GM23338 (cell line): ENCODE results near the gene PHAX. TPM values are rescaled to one million over a fixed set of nuclear protein-coding genes. Genes with fewer than 3 reads are reported as not detected.
"Not testable (repeated sequence)": the region's sequence is repeated elsewhere in the genome, so short reads cannot be mapped to it uniquely, and the experiment has no call there.

Experiments
- ATAC-seq: fragments of 200-7000 bp; cut with Tn5 transposase; 3 replicates; pipeline ENCODE4 v1.9.1; 2020
- DNase-seq: peaks from one replicate; pipeline ENCODE4 v3.0.0-alpha.2; 2015; ENCODE audit warnings: low spot score
- H2AFZ ChIP-seq: fragments of 200-600 bp; sonication (generic); 2 replicates; pipeline ENCODE4 v1.8.0; 2016; ENCODE audit warnings: antibody characterized with exemption, mild to moderate bottlenecking, moderate library complexity
- H3F3A ChIP-seq: fragments of 200-600 bp; sonication (generic); replicated peaks from 2 replicates; pipeline ENCODE4 v1.8.0; 2017; ENCODE audit warnings: antibody characterized with exemption, mixed run types, low read depth
- H3K27ac ChIP-seq: fragments of 200-600 bp; sonication (generic); 2 replicates; pipeline ENCODE4 v1.6.1; 2016; ENCODE audit warnings: low read depth
- H3K27me3 ChIP-seq: fragments of 200-600 bp; sonication (generic); 2 replicates; pipeline ENCODE4 v1.8.0; 2016; ENCODE audit warnings: mild to moderate bottlenecking, mixed run types, moderate library complexity; ENCODE audit not compliant: insufficient read depth
- H3K36me3 ChIP-seq: fragments of 200-600 bp; sonication (generic); 2 replicates; pipeline ENCODE4 v1.8.0; 2016; ENCODE audit warnings: mild to moderate bottlenecking; ENCODE audit not compliant: insufficient read depth
- H3K4me1 ChIP-seq: fragments of 200-600 bp; sonication (generic); 2 replicates; pipeline ENCODE4 v1.8.0; 2016; ENCODE audit warnings: mild to moderate bottlenecking, moderate library complexity; ENCODE audit not compliant: insufficient read depth
- H3K4me2 ChIP-seq: fragments of 200-600 bp; sonication (generic); 2 replicates; pipeline ENCODE4 v1.7.1; 2017; ENCODE audit warnings: mixed run types
- H3K4me3 ChIP-seq: fragments of 200-600 bp; sonication (generic); 2 replicates; pipeline ENCODE4 v1.6.1; 2016; ENCODE audit warnings: mixed run types
- H3K79me2 ChIP-seq: fragments of 200-600 bp; sonication (generic); replicated peaks from 2 replicates; pipeline ENCODE4 v1.8.0; 2017; ENCODE audit warnings: mild to moderate bottlenecking; ENCODE audit not compliant: insufficient read depth
- H3K9me2 ChIP-seq: fragments of 200-600 bp; sonication (generic); 2 replicates; pipeline ENCODE4 v1.8.0; 2017; ENCODE audit not compliant: insufficient read depth
- H4K20me1 ChIP-seq: fragments of 200-600 bp; sonication (generic); replicated peaks from 2 replicates; pipeline ENCODE4 v1.8.0; 2017; ENCODE audit warnings: mild to moderate bottlenecking; ENCODE audit not compliant: insufficient read depth
- H3K27ac Mint-ChIP-seq: 2 replicates; pipeline ENCODE4 v1.8.0; 2020; ENCODE audit warnings: inconsistent platforms, mild to moderate bottlenecking, moderate library complexity, mixed read lengths
- H3K27me3 Mint-ChIP-seq: 3 replicates; pipeline ENCODE4 v1.8.0; 2022; ENCODE audit warnings: low read depth, mild to moderate bottlenecking, moderate library complexity, mixed read lengths, inconsistent platforms; ENCODE audit not compliant: insufficient read depth, poor library complexity
- H3K36me3 Mint-ChIP-seq: 3 replicates; pipeline ENCODE4 v1.8.0; 2021; ENCODE audit warnings: low read depth, mild to moderate bottlenecking, inconsistent platforms, moderate library complexity, mixed read lengths
- H3K4me1 Mint-ChIP-seq: 3 replicates; pipeline ENCODE4 v1.8.0; 2020; ENCODE audit warnings: mild to moderate bottlenecking, inconsistent platforms, mixed read lengths
- H3K4me3 Mint-ChIP-seq: 3 replicates; pipeline ENCODE4 v1.8.0; 2021; ENCODE audit warnings: moderate library complexity, mild to moderate bottlenecking, inconsistent platforms, mixed read lengths
- H3K9me3 Mint-ChIP-seq: 3 replicates; pipeline ENCODE4 v1.8.0; 2020; ENCODE audit warnings: moderate library complexity, mild to moderate bottlenecking, inconsistent platforms, mixed read lengths
- EZH2 ChIP-seq: fragments of 200-600 bp; sonication (generic); IDR thresholded peaks from one replicate; pipeline ENCODE4 v1.8.0; 2017; ENCODE audit warnings: antibody characterized with exemption, mild to moderate bottlenecking, low read depth; ENCODE audit not compliant: unreplicated experiment
- NANOG ChIP-seq: IDR thresholded peaks from 2 replicates; pipeline ENCODE4 v1.6.1; 2016; ENCODE audit warnings: antibody characterized with exemption, borderline replicate concordance
- ZNF114 ChIP-seq: fragments of 250-450 bp; sonication (Bioruptor Pico); IDR thresholded peaks from 2 replicates; pipeline ENCODE4 v1.5.0; 2020; ENCODE audit warnings: mild to moderate bottlenecking, moderate library complexity
- polyA plus RNA-seq: library from polyadenylated mRNA; unstranded; fragments of >200 nt; fragmentation: Nextera tagmentation; extraction: Ambion mirVana; gene quantifications from 2 replicates; pipeline ENCODE4 v1.2.1, GENCODE V29; 2016
- total RNA-seq: library from RNA; depleted of rRNA; stranded (reverse); fragments of >200 nt; shearing (Covaris generic); gene quantifications from 2 replicates; pipeline ENCODE4 v1.2.3, GENCODE V29; 2014
- TF ChIP-seq, protein P1 (sequence below): IDR thresholded peaks from 2 replicates; pipeline ENCODE4 v1.6.1; 2016; ENCODE audit warnings: antibody characterized with exemption
- TF ChIP-seq, protein P2 (sequence below), 2 experiments: fragments of 200-600 bp in 1 of 2; sonication (generic) in 1 of 2; conservative IDR thresholded peaks; 2 replicates each; pipeline versions ENCODE4 v1.5.1 to v1.6.1; 2016 to 2017; ENCODE audit warnings: antibody characterized with exemption in 2 of 2, low read depth in 2 of 2, mild to moderate bottlenecking in 2 of 2, moderate library complexity in 1 of 2

Gene PHAX
- total and polyA plus RNA-seq, 2 experiments from 2014 or later, result 75.9 to 140 TPM

DNA sequence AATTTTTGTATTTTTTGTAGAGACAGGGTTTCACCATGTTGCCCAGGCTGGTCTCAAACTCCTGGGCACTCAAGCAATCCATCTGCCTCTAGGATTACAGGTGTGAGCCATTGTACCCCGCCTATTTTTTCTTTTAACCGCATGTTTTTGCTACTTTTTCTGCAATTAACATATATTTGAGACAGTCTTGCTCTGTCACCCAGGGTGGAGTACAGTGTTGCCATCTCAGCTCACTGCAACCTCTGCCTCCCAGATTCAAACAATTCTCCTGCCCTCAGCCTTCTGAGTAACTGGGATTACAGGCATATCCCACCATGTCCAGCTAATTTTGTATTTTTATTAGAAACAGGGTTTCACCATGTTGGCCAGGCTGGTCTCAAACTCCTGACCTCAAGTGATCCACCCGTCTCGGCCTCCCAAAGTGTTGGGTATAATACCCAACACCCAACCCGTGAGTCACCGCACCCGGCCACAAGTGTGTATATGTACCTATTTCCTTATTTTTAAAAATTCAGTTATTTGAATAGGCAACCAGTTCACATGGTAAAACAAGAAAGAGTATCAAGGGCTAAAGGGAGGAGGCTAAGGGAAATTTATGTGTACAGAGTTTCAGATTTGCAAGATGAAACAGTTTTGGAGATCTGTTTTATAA, 13.3 kb downstream of the PHAX start (continued):
- TF ChIP-seq, protein P1, sequence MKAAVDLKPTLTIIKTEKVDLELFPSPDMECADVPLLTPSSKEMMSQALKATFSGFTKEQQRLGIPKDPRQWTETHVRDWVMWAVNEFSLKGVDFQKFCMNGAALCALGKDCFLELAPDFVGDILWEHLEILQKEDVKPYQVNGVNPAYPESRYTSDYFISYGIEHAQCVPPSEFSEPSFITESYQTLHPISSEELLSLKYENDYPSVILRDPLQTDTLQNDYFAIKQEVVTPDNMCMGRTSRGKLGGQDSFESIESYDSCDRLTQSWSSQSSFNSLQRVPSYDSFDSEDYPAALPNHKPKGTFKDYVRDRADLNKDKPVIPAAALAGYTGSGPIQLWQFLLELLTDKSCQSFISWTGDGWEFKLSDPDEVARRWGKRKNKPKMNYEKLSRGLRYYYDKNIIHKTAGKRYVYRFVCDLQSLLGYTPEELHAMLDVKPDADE, result no peak
- TF ChIP-seq, protein P2, sequence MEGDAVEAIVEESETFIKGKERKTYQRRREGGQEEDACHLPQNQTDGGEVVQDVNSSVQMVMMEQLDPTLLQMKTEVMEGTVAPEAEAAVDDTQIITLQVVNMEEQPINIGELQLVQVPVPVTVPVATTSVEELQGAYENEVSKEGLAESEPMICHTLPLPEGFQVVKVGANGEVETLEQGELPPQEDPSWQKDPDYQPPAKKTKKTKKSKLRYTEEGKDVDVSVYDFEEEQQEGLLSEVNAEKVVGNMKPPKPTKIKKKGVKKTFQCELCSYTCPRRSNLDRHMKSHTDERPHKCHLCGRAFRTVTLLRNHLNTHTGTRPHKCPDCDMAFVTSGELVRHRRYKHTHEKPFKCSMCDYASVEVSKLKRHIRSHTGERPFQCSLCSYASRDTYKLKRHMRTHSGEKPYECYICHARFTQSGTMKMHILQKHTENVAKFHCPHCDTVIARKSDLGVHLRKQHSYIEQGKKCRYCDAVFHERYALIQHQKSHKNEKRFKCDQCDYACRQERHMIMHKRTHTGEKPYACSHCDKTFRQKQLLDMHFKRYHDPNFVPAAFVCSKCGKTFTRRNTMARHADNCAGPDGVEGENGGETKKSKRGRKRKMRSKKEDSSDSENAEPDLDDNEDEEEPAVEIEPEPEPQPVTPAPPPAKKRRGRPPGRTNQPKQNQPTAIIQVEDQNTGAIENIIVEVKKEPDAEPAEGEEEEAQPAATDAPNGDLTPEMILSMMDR (conservative IDR thresholded peaks at IDR 0.05; ENCODE audit: low read depth in 2 of 2), result no peak
- no peak for TF ChIP-seq NANOG
- no peak for TF ChIP-seq EZH2

DNA sequence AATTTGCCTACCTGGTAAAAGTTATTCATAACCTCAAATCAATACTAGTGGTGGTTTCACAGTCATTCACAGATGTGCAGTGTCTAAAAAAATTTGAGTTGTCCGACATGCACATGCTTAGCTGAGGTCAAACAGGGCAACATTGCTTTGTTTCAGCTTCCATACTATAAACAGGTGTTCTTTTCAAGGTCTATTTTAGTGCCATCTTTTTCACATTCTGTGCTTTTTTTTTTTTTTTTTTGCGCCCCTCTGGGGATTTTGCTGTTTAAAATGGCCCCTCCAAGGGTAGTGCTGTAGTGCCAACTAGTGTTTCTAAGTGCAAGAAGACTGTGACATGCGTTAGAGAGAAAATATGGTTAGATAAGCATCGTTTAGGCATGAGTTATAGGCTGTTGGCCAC, 14.5 kb downstream of the PHAX start:
- Mint-ChIP-seq H3K36me3 (peaks cover 64% of the 10 kb centered on the region), H3K27me3 (no peaks in the 10 kb centered on the region), H3K9me3 (no peaks in the 10 kb centered on the region), H3K4me3 (no peak overlapping the region), H3K27ac (no peak overlapping the region; the same call in 1 of the 2 replicates), H3K4me1 (no peaks in the 10 kb centered on the region)
- Histone ChIP-seq H2AFZ (no peak overlapping the region), H3K4me1 (no peaks in the 10 kb centered on the region), H3K27ac (no peak overlapping the region), H3F3A (peaks cover 9% of the 10 kb centered on the region; the same call in 1 of the 2 replicates), H3K36me3 (peaks cover 31% of the 10 kb centered on the region), H3K9me2 (no peaks in the 10 kb centered on the region), H3K4me3 (no peak overlapping the region), H4K20me1 (peaks cover 29% of the 10 kb centered on the region; the same call in 1 of the 2 replicates), H3K27me3 (no peaks in the 10 kb centered on the region), H3K4me2 (no peak overlapping the region), H3K79me2 (peaks cover 93% of the 10 kb centered on the region)
- DNase-seq, result no peak
- TF ChIP-seq, protein P2 (conservative IDR thresholded peaks at IDR 0.05; ENCODE audit: low read depth in 2 of 2), result 0 out of 4 replicates have a peak, but pooled peaks of 1 of the 2 experiments have one; percentile 12
- no peak for TF ChIP-seq ZNF114 (CRISPR knock-in tag)
- no peak for ATAC-seq

DNA sequence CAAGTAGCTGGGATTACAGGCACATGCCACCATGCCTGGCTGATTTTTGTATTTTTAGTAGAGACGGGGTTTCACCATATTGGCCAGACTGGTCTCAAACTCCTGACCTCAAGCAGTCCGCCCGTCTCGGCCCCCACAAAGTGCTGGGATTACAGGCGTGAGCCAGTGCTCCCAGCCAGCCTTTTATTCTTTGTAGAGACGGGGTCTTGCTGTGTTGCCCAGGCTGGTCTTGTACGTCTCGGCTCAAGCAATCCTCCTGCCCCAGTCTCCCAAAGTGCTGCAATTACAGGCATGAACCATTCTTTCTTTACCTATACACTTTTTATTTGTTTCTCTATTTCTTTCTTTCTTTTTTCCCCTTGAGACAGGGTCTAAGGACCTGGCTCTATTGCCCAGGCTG, 16.9 kb downstream of the PHAX start:
- not testable (repeated sequence) for H3K27ac ChIP-seq, H3K4me1 ChIP-seq, DNase-seq, H3K4me3 Mint-ChIP-seq, H3K9me2 ChIP-seq, H3K4me3 ChIP-seq, H3K27me3 ChIP-seq, H3K27ac Mint-ChIP-seq, H3K4me1 Mint-ChIP-seq, H3K27me3 Mint-ChIP-seq, H3K9me3 Mint-ChIP-seq, H2AFZ ChIP-seq, H3F3A ChIP-seq, H3K4me2 ChIP-seq, ATAC-seq
- Histone ChIP-seq H4K20me1 (peaks cover 17% of the 10 kb centered on the region; the same call in 1 of the 2 replicates), H3K79me2 (peaks cover 81% of the 10 kb centered on the region), H3K36me3 (peaks cover 28% of the 10 kb centered on the region)
- peaks cover 50% of the 10 kb centered on the region; the same call in 2 of the 3 replicates for H3K36me3 Mint-ChIP-seq
